NB4 (cell line): ENCODE measurements around the gene WDTC1.

Source experiments
- DNase-seq: peaks from one replicate; pipeline ENCODE4 v3.0.0; 2010; ENCODE audit warnings: low read depth
- H3K4me3 ChIP-seq: one replicate; pipeline ENCODE4 v1.5.1; 2011; ENCODE audit warnings: mild to moderate bottlenecking, low read depth, low read length, moderate library complexity
- CTCF ChIP-seq: IDR thresholded peaks from one replicate; pipeline ENCODE4 v1.5.1; 2012; ENCODE audit warnings: low read depth, low read length
- MAX ChIP-seq: IDR thresholded peaks from 2 replicates; pipeline ENCODE4 v1.6.1; 2011; ENCODE audit warnings: low read depth, low read length
- MYC ChIP-seq: IDR thresholded peaks from 2 replicates; pipeline ENCODE4 v1.6.1; 2011; ENCODE audit warnings: low read depth, low read length
- POLR2A ChIP-seq: IDR thresholded peaks from 2 replicates; pipeline ENCODE4 v1.6.1; 2011; ENCODE audit warnings: mild to moderate bottlenecking; ENCODE audit not compliant: insufficient read length; ENCODE audit errors: extremely low read depth

WDTC1 gene

GRCh38 chr1:27346357-27346756, 111.9 kb downstream of the WDTC1 start:
- no peak for DNase-seq
- TF ChIP-seq CTCF = no peak
- no peak for TF ChIP-seq POLR2A
- no peak for TF ChIP-seq MAX
- no peak for TF ChIP-seq MYC

GRCh38 chr1:27346991-27347624, 112.7 kb downstream of the WDTC1 start:
- DNase-seq = no peak
- H3K4me3 ChIP-seq = no peak overlapping the region
- TF ChIP-seq POLR2A = no peak
- TF ChIP-seq MAX = no peak
- TF ChIP-seq MYC = no peak
- no peak for TF ChIP-seq CTCF

More at GRCh38 chr1:27346357-27346756, 111.9 kb downstream of the WDTC1 start:
- no peak overlapping the region for H3K4me3 ChIP-seq

GRCh38 chr1:27348861-27349783, 114.7 kb downstream of the WDTC1 start:
- DNase-seq = no peak
- H3K4me3 ChIP-seq = no peak overlapping the region
- no peak for TF ChIP-seq MAX
- TF ChIP-seq POLR2A = no peak
- no peak for TF ChIP-seq MYC
- no peak for TF ChIP-seq CTCF

- DNase-seq = no peak
- TF ChIP-seq MYC (no peak), MAX (no peak), CTCF (no peak), POLR2A (no peak)
- H3K4me3 ChIP-seq = no peak overlapping the region
Measured at GRCh38 chr1:27349784-27350662, 115.6 kb downstream of the WDTC1 start.

- TF ChIP-seq POLR2A (no peak), MAX (no peak), MYC (no peak), CTCF (no peak)
- no peak for DNase-seq
- H3K4me3 ChIP-seq = no peak overlapping the region
Measured at GRCh38 chr1:27350663-27351540, 116.5 kb downstream of the WDTC1 start.
